ENCODE results near the gene HDGF.

DNA sequence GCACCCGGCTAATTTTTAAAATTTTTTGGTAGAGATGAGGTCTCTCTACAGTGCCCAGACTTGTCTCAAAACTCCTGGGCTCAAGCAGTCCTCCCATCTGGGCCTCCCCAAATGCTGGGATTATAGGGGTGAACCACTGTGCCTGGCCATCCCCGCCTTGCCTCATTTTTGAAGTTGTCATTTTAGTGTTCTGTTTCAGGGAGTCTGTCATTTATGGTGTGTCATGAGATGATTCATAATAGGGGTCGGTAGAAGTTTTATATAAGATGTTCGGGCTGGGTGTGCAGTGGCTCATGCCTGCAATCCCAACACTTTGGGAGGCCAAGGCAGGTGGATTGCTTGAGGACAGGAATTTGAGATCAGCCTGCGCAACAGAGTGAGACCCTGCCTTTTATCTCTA, 24.3 kb upstream of the HDGF start:
- TF ChIP-seq POLR2A (IDR thresholded peaks at IDR 0.05; ENCODE audit: low read depth, low read length): no peak
- TF ChIP-seq TAF1 (IDR thresholded peaks at IDR 0.05; ENCODE audit: low read depth, low read length): no peak
- TF ChIP-seq POLR2AphosphoS5 (IDR thresholded peaks at IDR 0.05; ENCODE audit: low read depth, low read length): no peak
- TF ChIP-seq SPI1 (IDR thresholded peaks at IDR 0.05; ENCODE audit: low read depth, low read length): no peak

All from GM12891 (cell line).